ENCODE results near the gene LSM14A.
A peak's percentile ranks its signal among the peaks of the same experiment; 100 is the strongest.

The LSM14A gene

DNA sequence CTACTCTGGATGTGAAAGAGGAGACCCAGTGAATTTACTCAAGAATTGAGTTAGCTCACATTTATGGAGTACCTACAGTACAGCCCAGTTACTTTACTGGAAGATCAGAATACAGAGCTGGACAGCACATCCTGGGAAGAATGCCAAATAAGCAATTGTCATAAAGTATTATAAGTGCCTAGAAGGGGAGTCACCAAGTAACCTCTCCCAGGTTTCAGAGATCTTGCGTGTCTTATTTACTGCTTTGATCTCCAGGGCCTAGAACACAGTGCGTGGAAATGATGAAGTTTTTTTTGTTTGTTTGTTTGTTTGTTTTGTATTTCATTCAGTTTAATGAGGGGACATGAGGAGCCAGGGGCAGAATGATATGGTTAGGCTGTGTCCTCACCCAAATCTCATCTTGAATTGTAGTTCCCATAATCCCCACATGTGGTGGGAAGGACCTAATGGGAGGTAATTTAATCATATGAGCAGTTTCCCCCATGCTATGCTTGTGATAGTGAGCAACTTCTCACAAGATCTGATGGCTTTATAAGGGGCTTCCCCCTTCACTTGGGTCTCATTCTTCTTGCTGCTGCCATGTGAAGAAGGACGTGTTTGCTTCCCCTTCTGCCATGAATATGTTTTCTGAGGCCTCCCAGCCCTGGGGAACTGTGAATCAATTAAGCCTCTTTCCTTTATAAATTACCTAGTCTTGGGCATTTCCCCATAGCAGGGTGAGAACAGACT is 87.2 kb downstream of the LSM14A start:
- no peak for DNase-seq

DNA sequence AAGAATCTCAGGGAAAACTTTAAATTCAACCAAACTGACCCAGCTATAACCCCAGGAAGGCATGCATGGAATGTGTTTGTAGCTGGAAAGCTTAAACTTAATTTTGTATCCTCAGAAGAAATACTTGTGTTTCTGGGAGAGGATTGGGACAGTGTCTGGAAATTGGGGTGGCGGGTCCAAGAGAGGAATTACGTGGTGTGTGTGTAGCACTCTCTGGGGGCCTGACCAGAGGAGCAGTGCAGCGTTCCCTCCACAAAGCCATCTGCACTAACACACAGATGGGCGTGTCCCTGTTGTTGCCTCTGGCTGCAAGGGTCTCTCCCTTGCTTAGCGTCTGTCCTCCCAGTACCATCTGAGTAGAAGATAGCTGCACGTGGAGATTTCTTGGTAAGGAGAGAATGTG is 88.5 kb downstream of the LSM14A start:
- no peak for DNase-seq

DNA sequence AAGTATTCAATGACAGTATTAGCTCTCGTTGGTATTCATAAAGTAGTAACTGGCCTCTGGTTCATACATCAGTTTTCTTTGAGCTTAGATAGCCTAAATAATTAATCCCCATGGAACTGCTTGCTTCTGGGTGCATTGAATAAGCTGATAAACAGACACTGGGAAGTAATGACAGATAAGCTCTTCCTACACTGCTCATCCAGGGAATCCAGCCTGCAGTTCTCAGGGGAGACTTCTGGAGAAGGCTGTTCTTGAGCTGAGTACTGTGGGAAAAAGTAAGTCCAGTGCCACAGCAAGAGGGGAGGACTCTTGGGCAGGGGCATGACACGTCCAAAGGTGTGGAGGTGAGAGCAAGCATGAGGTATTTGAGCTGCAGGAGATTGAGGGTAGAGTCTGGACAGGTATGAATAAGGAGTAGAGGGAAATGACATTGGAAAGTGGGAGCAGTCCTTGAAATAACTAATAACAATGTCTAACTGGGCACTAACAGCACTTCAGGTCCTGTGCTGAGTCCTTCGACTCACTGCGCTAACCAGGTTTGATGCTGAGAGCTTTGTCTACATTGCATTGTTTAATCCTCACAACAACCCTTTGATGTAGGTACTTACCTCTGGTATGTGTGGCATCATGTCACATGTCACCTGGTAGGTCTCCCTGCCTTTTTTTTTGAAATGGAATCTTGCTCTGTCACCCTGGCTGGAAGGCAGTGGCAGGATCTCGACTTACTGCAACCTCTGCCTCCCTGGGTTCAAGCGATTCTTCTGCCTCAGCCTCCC is 89.2 kb downstream of the LSM14A start:
- DNase-seq, result no peak

DNA sequence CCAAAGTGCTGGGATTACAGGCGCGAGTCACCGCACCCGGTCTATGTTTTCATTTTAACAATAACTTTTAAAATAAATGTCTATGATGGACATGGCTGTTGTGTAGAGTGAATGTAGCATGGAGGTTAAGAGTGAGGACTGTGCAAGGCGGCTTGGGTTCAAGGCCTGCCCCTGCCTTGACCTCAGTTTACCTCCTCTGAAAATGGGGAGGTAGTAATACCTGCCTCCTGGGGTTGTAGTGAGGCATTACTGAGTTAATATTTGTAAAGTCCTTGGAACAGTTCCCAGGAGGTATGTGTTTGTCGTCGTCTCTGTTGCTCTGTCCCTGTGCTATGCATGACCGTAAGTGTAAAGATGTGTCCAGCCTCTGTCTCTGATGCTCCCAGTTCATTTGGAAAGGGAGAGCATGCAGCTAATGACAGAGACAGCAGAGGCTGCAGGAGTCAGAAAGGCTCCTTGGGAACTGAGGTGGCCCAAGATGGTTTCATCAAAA is 91.5 kb downstream of the LSM14A start:
- DNase-seq, result no peak

DNA sequence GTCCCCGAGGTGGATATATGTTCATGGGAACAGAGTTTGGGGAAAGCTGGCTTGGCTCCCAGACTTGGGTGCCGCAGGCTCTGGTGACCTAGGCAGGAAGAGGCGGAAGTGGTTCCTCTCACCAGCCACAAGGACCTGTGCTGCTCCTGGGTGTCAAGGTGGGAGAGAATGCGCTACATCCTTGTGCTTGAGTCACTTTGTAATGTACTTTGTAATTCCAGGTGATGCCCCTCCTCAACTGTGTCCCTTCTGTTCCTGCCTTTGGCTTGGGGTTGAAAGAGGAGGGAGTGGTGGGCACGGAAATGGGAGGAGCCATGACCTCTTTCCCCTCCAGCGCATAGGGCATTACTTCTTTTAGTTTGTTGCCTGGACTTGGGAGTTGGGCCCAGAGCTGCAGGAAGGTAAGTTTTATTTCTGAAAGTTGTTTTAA is 92.9 kb downstream of the LSM14A start:
- DNase-seq, result no peak

DNA sequence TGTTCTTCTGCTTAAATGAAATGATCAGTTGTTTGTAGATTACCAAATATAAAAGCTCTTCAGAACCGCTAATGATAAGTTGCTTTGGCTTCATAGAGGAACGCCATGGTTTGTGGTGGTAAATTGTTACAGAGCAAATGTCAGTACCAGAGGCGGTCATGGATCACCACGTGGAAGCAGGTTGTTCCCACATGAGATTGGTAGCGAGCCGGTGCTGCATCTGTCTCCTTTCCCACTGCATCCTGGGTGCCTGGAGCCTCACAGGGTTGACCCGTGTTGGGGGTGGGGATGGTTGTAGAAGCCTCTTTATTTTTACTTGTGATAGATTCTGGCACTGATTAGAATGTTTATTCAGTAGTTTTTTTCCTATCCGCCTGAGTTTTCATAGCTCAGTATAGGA is 96.8 kb downstream of the LSM14A start:
- no peak for DNase-seq

DNA sequence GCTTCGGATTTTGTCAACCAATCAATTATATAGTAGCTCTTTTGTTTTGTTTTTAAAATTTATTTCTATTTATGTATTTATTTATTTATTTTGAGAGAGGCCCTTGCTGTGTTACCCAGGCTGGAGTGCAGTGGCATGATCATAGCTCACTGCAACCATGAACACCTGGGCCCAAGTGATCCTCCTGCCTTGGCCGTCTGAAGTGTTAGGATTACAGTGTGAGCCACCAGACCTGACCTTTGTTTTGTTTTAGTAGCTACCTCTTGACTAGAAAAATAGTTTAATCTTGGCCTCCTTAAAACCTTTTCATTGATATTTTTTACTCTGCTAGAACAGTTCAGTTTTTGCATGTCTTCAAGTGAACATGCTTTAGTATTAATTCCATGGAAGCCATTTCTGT is 97.2 kb downstream of the LSM14A start:
- DNase-seq, result no peak

DNA sequence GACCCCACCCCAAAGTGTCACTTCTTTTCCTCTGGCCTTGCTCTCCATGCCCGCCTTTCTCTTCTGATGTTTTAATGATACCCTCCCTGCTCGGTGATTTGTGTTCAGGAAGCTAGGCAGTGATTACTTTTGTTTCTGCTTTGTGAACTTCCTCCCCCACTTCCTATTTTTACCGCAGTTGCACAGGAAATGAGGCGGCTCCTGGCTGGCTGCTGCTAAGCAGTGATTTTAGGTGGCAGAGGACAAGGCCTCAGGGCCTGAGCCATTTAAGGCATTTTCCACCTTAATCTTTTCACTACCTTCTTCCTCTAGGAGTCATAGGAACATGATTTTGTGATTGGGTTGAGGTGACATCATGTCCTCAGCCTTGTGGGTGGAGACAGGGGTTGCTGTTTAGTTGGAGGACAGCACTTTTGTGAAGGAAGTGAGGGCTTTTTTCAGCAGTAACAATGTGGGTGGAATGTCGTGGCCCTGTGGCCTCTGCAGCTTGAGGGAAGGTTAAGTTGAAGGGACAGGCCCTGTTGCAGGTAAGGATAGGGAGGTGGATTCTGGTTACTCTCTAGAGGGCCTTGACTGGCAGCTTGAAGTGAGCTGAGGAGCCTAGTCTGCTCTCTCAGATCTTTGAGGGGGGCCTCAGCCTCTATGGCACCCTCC is 97.8 kb downstream of the LSM14A start:
- peak; percentile 64 for DNase-seq

DNA sequence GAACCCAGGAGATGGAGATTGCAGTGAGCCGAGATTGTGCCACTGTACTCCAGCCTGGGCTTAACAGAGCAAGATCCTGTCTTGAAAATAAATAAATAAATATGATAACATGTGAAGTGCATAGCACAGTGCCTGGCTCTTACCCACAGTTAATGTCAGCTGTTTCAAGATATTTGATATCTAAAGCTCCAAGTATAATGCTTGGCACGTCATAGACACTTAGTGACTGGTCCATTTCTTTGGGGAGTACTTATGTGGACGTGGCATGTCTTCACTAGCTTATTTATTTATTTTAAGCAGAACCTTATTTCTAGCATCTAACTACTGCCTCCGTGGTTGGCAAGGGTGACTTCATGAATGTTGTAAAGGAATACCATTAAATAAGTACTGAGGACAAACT is 100.8 kb downstream of the LSM14A start:
- DNase-seq, result no peak

DNA sequence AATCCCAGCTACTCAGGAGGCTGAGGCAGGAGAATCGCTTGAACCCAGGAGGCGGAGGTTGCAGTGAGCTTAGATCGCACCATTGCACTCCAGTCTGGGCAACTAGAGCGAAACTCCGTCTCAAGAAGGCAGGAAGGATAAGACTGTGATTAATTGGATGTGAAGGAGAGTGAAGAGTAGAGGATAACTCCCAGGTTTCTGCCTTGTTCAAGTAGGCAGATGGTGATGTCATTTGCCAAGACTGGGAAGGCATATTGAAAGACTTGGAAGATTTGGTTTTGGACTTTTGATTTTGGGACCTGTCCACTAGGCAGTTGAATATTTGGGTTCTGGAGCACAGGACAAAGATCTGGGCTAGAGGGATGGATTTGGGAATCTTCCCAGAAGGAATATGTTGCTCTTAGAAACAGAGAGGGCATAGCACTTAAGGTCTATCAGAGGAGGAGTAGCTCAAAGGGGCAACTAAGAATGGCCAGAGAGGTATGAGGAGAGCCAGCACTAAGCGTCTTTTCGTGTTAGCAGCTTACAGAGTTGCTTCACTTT is 102.1 kb downstream of the LSM14A start:
- DNase-seq, result no peak

DNA sequence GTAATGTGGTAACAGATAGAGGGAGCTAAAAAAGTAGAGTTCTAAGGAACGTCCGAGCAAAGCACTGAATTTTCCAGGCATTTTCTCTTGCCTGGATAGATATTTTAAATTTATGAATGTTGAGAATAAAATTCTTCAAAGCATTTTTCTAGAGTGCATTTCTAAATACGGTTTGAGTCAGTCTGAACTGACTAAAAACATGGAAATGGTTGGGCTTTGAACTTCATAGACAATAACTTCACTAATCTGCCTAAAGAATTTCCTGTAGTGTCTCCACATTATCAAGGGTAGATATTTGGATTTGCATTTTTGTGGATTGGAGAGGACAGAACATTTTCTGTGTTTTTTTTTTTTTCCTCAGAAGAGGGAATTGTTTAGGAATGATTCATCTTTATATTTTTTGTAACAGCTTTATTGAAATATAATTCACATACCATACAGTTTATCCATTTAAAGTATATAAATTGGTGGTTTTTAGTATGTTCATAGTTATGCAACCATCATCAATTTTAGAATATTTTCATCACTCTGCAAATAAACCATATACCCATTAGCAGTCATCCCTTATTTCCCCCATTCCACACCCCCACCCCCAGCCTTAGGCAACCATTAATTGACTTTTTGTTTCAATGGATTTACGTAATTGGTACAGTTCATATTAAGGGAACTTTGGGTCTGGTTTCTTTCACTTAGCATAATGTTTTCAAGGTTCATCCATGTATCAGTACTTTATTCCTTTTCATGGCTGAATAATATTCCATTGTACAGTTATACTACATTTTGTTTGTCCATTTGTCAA is 102.7 kb downstream of the LSM14A start:
- no peak for DNase-seq

DNA sequence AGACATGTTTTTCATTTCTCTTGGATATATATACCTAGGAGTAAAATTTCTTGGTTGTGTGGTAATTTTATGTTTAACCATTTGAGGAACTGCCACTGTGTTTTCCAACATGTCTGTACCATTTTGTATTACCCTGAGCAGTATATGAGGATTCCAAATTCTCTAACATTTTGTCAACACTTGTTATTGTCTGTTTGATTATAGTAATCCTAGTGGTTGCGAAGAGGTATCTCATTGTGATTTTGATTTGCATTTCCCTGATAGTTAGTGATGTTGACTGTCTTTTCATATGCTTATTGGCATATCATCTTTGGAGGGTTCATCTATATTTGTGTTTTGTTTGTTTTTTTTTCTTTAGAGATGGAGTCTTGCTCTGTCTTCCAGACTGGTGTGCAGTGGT is 103.4 kb downstream of the LSM14A start:
- DNase-seq, result no peak

DNA sequence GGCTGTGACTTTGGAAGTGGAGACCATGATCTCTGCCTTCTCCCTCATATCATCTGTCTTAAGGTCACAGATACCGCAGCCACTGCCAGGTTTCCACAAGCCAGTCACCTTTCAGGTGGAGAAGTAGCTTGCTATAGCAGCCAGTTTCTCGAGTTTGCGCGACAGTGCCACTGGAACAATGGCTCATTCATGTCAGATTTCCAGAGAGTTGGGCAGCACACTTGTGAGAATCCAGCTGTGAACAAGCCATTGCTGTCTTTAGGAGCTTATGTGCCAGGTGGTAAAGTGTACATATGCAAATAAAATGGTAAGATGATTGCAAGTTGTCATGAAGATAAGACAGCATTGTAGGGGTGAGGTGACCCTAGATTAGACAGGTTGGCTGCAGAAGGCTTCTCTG is 104.3 kb downstream of the LSM14A start:
- DNase-seq, result no peak

DNA sequence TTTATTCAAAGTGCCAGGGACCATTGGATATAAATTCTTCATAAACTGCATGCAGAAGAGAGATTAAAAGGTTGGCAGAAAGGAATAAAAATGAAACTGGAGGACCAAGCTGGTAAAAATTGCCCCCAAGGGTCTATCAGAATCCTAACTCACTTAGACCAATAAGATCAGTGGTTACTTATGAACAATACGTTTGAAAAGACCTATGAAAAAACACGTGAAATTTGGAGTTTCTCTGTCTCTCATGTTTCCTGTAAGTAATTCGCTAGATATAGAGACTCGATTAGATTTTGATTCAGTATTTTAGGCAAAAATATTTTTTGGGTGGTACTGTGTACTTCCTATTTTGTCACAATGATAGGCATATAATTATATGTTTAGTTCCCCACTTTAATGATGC is 104.9 kb downstream of the LSM14A start:
- DNase-seq, result no peak

DNA sequence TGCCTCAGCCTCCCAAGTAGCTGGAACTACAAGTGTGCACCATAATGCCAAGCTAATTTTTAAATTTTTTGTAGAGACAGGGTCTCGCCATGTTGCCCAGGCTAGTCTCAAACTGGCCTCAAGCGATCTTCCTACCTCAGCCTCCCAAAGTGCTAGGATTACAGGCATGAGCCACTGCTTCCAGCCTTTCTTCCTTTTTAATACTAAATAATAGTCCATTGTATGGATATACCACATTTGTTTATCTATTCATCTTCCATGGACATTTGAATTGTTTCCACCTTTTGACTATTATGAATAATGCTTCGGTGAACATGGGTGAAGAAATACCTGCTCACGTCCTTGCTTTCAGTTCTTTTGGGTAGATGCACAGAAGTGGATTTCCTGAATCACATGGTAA is 106.5 kb downstream of the LSM14A start:
- DNase-seq, result no peak
